GM13977 (cell line): ENCODE results near the gene SYCE1.
"Not testable (repeated sequence)": the region's sequence is repeated elsewhere in the genome, so short reads cannot be mapped to it uniquely, and the experiment has no call there.

Experiments used
- DNase-seq: peaks from one replicate; pipeline ENCODE4 v3.0.0; 2012; ENCODE audit warnings: low spot score
- in situ Hi-C: fragments of 300-500 bp; cut with MboI; formaldehyde crosslinking; loops from one replicate; pipeline ENCODE4 v1.12.0; 2022; ENCODE audit warnings: low sequenced_read_pairs, low pct_unique_long_range_greater_than_20kb, mixed read lengths, inconsistent platforms; ENCODE audit not compliant: unreplicated experiment
- TF ChIP-seq, protein P1 (sequence below): IDR thresholded peaks from 2 replicates; pipeline ENCODE4 v1.5.1; 2012; ENCODE audit warnings: mild to moderate bottlenecking, control low read depth; ENCODE audit not compliant: insufficient read depth; ENCODE audit errors: extremely low read depth, missing control alignments

SYCE1 gene

DNA sequence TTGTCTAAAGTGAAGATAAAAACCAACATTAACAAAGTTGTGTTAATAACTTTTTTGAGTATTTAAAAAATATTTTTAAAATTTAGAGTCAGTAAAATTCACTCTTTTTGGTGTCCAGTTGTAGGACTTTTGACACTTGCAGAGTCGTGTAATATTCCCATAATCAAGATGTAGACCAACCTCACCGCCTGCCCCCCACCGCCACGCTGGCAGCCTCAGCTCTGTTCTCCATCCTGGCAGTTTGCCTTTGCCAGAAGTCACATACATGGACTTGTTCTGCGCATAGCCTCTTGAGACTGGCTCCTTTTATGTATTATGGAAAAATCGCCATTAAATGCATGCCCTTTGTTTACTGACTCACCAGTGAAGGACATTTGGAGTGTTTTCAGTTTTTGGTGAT, 27.3 kb upstream of the SYCE1 start:
- no peak for DNase-seq
- in situ Hi-C loops = no loop called here
- TF ChIP-seq, protein P1, sequence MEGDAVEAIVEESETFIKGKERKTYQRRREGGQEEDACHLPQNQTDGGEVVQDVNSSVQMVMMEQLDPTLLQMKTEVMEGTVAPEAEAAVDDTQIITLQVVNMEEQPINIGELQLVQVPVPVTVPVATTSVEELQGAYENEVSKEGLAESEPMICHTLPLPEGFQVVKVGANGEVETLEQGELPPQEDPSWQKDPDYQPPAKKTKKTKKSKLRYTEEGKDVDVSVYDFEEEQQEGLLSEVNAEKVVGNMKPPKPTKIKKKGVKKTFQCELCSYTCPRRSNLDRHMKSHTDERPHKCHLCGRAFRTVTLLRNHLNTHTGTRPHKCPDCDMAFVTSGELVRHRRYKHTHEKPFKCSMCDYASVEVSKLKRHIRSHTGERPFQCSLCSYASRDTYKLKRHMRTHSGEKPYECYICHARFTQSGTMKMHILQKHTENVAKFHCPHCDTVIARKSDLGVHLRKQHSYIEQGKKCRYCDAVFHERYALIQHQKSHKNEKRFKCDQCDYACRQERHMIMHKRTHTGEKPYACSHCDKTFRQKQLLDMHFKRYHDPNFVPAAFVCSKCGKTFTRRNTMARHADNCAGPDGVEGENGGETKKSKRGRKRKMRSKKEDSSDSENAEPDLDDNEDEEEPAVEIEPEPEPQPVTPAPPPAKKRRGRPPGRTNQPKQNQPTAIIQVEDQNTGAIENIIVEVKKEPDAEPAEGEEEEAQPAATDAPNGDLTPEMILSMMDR = no peak

DNA sequence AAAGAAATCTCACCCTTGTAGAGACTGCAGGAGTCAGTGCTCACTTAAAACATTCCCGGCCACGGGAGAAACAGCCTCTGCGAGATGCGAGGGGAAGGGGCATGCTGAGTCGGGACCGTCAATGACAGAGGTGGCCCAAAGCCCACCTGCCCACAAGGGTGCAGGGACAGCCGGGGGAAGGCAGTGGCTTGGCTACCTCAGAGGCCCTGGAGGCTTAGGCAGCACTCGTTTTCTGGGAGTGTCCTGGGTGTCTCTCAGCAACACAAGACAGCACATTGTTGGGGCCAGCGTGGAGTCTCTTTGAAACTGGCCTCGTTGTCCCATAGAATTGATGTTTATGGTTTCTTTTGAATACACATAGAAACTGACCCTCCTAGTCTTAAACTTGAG, 25.6 kb upstream of the SYCE1 start:
- in situ Hi-C loops = no loop called here
- TF ChIP-seq, protein P1 = no peak
- no peak for DNase-seq

DNA sequence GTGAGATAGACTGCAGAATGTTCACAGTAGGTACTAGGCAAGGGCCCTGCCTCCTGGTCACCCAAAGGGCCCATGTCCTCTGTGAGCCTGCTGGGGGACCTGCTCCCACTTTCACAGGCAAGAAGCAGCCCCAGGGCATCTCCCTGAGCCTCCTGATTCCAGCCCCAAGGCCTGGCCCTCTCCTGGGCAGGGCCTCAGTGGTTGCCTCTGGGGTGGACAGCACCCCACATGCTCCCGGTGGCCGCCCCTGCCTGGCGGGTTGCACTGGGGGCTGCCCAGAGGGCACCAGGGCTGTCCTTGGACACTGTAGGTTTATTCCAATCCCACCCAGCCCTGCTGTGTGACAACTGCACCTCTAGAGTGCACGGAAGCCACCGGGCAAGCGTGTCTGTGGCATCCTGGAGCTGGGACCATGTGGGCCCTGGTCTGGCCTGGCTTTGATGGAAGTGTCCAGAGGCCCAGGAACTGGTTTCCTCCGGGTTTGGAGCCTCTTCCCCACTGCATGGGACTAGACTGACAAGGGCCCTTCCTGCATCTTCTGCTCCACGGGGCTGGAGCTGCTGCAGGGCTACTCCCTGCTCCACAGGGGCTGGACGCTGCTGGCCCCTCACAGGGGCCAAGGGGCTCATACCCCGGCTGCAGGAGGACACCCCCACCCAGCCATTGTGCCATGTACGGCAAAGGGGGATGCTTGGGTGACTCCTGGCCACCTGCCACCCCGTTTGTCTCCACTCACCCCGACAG, 25.0 kb upstream of the SYCE1 start:
- in situ Hi-C loops = no loop called here
- DNase-seq = no peak
- TF ChIP-seq, protein P1 = no peak

DNA sequence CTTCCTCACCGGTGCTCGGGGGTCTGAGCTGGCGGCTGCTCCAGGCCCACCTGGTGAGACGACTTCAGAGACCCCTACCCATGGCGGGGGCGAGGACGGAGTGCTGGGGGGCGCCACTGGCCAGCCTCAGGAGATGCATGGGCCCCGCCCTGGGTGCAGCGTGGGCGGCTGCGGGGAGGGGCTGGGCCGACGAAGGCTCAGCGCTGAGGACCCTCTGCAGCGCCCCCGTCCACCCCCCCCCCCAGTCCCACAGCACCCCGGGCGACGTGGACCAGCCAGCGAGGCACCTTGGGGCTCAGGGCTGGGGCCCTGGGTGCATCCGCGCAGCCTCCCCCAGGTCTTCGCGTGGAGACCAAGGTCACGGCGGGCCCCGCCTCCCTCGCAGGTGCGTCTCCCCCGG, 11.7 kb upstream of the SYCE1 start:
- DNase-seq, in situ Hi-C loops: not testable (repeated sequence)

DNA sequence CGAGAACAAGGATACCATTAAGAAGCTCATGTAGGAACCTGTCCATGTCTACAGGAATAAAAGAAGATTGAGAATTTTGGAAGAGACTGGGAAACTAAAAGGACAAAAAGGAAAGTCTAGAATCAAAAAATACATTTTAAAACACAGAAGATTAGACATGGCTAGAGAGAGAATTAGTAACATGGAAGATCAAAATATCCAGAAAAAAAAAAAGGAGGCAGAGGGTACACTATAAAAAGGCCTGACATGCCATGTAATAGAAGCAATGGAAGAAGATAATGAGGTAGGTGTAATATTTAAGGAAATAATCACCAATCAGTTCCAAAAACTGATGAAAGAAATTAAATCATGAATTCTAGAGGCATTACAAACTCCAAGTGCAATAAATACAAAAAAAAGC, 8.1 kb upstream of the SYCE1 start:
- DNase-seq, in situ Hi-C loops: not testable (repeated sequence)

DNA sequence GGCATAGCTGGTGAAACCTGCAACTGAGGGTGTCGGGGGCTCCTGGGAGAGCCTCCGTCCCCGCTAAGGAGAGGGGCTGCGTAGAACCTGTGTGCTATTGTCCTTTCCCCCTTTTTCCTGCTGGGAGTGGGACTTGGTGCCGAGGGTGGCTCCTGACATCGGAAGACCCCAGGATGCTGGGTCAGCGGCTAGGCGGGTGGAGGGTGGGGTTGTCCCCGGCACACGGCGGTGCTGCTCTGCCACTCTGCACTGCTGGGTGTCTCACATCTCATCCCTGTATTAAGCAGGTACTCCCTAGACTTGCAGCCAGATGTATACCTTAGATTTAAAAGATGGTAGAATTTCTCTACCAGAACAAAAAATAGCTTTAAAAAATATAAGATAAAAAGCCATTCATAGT, 6.7 kb upstream of the SYCE1 start:
- DNase-seq, in situ Hi-C loops: not testable (repeated sequence)

DNA sequence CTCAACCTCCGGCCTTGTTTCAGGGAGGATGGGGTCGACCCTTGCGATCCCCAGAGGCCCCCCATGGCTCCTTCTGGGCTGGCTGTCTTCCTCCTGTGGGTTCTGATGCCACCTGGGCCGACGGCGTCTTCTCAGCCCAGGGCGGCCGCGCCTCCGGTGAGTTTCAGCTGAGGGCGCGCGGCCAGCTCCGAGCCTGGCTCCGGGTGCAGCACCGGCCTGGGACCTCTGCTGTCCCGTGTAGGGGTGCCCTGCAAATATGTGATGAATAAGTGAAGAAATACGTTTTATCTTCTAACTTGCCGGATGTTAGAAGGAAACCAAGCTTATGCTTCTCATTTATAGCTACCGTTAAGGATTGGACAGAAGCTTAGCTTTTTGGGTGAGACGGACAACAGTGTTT, 4.4 kb upstream of the SYCE1 start:
- DNase-seq, in situ Hi-C loops: not testable (repeated sequence)

DNA sequence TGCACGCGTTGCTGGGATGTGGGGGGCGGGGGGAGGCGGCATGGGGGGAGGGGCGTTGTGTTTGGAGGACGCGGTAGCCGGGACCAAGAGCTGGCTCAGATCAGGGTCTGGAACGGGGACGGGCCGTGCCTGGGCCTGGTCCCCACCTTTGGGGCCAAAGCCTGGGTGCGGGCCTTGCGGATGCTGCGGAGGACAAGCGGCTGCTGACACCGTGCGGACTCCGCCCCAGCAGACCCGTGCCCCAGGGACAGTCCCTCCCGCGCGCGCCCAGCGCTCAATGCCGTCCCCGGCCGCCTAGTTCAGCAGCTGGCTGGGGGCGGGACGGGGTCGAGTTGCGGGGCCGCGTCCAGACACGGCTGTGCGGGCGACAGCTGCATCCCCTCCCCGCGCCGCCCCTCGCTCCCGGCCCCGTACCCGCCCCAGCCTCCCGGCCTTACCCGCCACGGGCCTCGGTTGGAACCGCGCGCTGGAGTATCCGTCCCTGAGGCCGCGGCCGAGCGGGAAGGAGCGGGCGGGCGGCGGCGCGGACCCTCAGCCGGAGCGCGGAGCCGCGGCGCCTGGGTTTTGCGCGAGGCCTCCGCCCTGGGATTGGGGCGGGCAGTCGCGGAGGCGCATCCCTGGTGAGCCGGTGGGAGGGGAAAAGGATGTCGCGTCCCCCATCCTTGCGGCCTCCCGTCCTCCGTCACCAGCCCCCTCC, 3.6 kb upstream of the SYCE1 start:
- in situ Hi-C loops, DNase-seq: not testable (repeated sequence)

DNA sequence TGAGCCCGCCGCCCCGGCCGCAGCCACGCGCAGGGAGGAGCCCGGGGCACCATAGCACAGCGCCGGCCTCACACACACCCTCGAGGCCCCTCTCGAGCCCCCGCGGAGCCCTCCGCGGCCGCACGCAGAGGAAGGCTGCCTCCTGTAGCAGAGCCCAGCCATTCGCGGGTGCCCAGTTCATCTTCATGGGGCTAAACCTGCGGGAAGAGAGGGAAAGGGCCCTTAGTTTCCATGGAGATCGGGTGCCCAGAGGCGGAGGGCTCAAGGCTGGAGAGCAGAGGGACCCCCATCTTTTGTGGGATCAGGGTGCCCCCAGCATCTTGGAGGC, 2.9 kb upstream of the SYCE1 start:
- TF ChIP-seq, protein P1 = no peak
- DNase-seq = no peak
- in situ Hi-C loops = no loop called here
